Measurements from ENCODE around the gene KLHL30. TPM values are rescaled to one million over a fixed set of nuclear protein-coding genes. Genes with fewer than 3 reads are reported as not detected.

The KLHL30 gene
- polyA plus RNA-seq, 1 donor (not counting 4 experiments of a cell fraction or from before 2014, with no cell fraction given), result not detected

DNA sequence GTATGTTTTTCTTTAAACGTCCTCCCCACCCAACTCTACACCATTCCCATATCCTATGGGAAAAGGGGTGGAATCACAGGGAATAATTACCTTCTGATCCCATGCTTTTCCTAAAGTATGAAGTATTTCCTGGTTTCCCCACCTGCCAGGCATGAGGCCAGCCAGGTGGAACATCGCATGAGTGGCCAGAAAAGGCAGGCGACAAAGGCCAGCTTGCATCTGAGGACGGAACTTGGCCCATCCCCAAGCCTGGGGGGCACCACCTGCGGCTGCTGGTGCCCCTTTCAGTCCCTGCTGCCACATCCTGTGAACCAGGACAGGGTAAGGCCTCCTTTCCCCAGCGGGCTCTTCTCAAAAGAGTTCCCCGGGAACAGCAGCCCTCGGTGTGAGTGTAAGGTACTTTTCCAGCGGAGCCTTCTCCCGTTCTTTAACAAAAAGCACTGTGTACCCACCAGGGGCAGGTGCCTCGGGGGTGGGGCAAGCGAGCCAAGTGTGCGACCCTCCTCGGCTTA lies 19.1 kb downstream of the KLHL30 start:
- Histone ChIP-seq H3K9ac (ENCODE audit: control insufficient read depth, extremely low read depth, insufficient read depth, low read length) (no peak overlapping the region), H3K36me3 (ENCODE audit: control insufficient read depth in 2 of 2, extremely low read depth in 1 of 2, insufficient read depth in 2 of 2, low read length in 2 of 2) (no peaks in the 10 kb centered on the region), H3K4me1 (ENCODE audit: control insufficient read depth, extremely low read depth, insufficient read depth, low read length) (no peaks in the 10 kb centered on the region), H3K27ac (ENCODE audit: control insufficient read depth, insufficient read depth, low read length) (no peak overlapping the region), H2AFZ (ENCODE audit: control insufficient read depth, low read length) (no peak overlapping the region), H3K4me2 (ENCODE audit: control insufficient read depth, extremely low read depth, insufficient read depth, low read depth, low read length) (no peak overlapping the region), H3K27me3 (ENCODE audit: control insufficient read depth, extremely low read depth, insufficient read depth, low read length) (peaks cover 5% of the 10 kb centered on the region), H3K9me1 (ENCODE audit: control insufficient read depth, extremely low read depth, insufficient read depth, low read length) (no peaks in the 10 kb centered on the region), H3K4me3 (ENCODE audit: control insufficient read depth in 2 of 3, extremely low read depth in 1 of 3, insufficient read depth in 2 of 3, low read depth in 1 of 3, low read length in 3 of 3) (no peak overlapping the region), H4K20me1 (ENCODE audit: control insufficient read depth, extremely low read depth, insufficient read depth, low read length) (no peaks in the 10 kb centered on the region), H3K9me3 (ENCODE audit: control insufficient read depth, low read depth, low read length) (no peaks in the 10 kb centered on the region), H3K79me2 (ENCODE audit: control insufficient read depth, insufficient read depth, low read length) (no peaks in the 10 kb centered on the region)
- FAIRE-seq (no peak), DNase-seq (ENCODE audit: low read depth, low spot score) (no peak)
- TF ChIP-seq, protein P1, sequence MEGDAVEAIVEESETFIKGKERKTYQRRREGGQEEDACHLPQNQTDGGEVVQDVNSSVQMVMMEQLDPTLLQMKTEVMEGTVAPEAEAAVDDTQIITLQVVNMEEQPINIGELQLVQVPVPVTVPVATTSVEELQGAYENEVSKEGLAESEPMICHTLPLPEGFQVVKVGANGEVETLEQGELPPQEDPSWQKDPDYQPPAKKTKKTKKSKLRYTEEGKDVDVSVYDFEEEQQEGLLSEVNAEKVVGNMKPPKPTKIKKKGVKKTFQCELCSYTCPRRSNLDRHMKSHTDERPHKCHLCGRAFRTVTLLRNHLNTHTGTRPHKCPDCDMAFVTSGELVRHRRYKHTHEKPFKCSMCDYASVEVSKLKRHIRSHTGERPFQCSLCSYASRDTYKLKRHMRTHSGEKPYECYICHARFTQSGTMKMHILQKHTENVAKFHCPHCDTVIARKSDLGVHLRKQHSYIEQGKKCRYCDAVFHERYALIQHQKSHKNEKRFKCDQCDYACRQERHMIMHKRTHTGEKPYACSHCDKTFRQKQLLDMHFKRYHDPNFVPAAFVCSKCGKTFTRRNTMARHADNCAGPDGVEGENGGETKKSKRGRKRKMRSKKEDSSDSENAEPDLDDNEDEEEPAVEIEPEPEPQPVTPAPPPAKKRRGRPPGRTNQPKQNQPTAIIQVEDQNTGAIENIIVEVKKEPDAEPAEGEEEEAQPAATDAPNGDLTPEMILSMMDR (optimal IDR thresholded peaks at IDR 0.05 in 1 of 3, IDR thresholded peaks at IDR 0.05 in 1 of 3, conservative IDR thresholded peaks at IDR 0.05 in 1 of 3; ENCODE audit: extremely low read depth in 1 of 3, insufficient read depth in 2 of 3, low read length in 3 of 3), result no peak
- no peak for TF ChIP-seq EZH2 (IDR thresholded peaks at IDR 0.05; ENCODE audit: low read length)
- dilution Hi-C loops (cut with MboI; ENCODE audit: extremely low pct_ligation_motif_present, low sequenced_read_pairs), result no loop called here

DNA sequence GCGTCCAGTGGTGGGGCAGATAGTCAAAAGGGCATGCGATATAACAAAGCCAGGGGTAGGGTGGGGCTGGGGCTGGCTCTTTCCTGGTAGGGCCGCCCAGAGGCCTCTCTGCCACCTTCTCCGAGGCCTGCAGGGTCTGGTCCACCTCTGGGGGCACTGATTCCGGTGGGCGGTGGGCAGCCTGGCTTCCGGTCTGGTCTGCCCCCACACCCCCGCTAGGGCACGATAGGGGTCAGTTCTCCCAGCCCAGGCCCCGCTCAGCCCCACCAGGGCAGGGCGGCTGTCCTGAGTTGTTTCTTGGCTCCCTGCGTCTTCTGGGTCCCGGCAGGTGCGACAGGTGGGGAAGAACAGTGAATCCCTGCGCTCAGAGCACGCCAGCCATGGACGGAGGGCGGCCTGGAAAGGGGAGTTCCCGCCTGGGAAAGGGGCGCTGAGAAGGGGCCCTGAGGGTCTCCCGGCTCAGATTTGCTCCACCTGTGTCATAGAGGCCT lies 19.6 kb downstream of the KLHL30 start:
- H3K9ac ChIP-seq (ENCODE audit: control insufficient read depth, extremely low read depth, insufficient read depth, low read length), result no peak overlapping the region
- peaks cover 10% of the 10 kb centered on the region for H3K27me3 ChIP-seq (ENCODE audit: control insufficient read depth, extremely low read depth, insufficient read depth, low read length)
- H4K20me1 ChIP-seq (ENCODE audit: control insufficient read depth, extremely low read depth, insufficient read depth, low read length), result no peaks in the 10 kb centered on the region
- no peak for DNase-seq (ENCODE audit: low read depth, low spot score)
- no peaks in the 10 kb centered on the region for H3K79me2 ChIP-seq (ENCODE audit: control insufficient read depth, insufficient read depth, low read length)
- H3K9me3 ChIP-seq (ENCODE audit: control insufficient read depth, low read depth, low read length), result no peaks in the 10 kb centered on the region
- H3K36me3 ChIP-seq (ENCODE audit: control insufficient read depth in 2 of 2, extremely low read depth in 1 of 2, insufficient read depth in 2 of 2, low read length in 2 of 2), result no peaks in the 10 kb centered on the region
- dilution Hi-C loops (cut with MboI; ENCODE audit: extremely low pct_ligation_motif_present, low sequenced_read_pairs), result no loop called here
- no peak overlapping the region for H2AFZ ChIP-seq (ENCODE audit: control insufficient read depth, low read length)
- no peak for TF ChIP-seq EZH2 (IDR thresholded peaks at IDR 0.05; ENCODE audit: low read length)
- TF ChIP-seq, protein P1 (optimal IDR thresholded peaks at IDR 0.05 in 1 of 3, IDR thresholded peaks at IDR 0.05 in 1 of 3, conservative IDR thresholded peaks at IDR 0.05 in 1 of 3; ENCODE audit: extremely low read depth in 1 of 3, insufficient read depth in 2 of 3, low read length in 3 of 3), result no peak
- H3K27ac ChIP-seq (ENCODE audit: control insufficient read depth, insufficient read depth, low read length), result no peak overlapping the region
- H3K4me2 ChIP-seq (ENCODE audit: control insufficient read depth, extremely low read depth, insufficient read depth, low read depth, low read length), result no peak overlapping the region
- H3K4me3 ChIP-seq (ENCODE audit: control insufficient read depth in 2 of 3, extremely low read depth in 1 of 3, insufficient read depth in 2 of 3, low read depth in 1 of 3, low read length in 3 of 3), result no peak overlapping the region
- no peaks in the 10 kb centered on the region for H3K9me1 ChIP-seq (ENCODE audit: control insufficient read depth, extremely low read depth, insufficient read depth, low read length)
- no peaks in the 10 kb centered on the region for H3K4me1 ChIP-seq (ENCODE audit: control insufficient read depth, extremely low read depth, insufficient read depth, low read length)
- FAIRE-seq, result no peak
